Fibroblast of skin of right biceps (primary cell): ENCODE measurements around the gene OXA1L.
"Not testable (repeated sequence)": the region's sequence is repeated elsewhere in the genome, so short reads cannot be mapped to it uniquely, and the experiment has no call there.

Experiments used
- DNase-seq: peaks from one replicate; pipeline ENCODE4 v3.0.0-alpha.2; 2013

The OXA1L gene

GRCh38 chr14:22769369-22769768 lies 2.9 kb downstream of the OXA1L start:
- DNase-seq, result no peak

- no peak for DNase-seq
These were observed 4.1 kb downstream of the OXA1L start for GRCh38 chr14:22770481-22771187.

DNA sequence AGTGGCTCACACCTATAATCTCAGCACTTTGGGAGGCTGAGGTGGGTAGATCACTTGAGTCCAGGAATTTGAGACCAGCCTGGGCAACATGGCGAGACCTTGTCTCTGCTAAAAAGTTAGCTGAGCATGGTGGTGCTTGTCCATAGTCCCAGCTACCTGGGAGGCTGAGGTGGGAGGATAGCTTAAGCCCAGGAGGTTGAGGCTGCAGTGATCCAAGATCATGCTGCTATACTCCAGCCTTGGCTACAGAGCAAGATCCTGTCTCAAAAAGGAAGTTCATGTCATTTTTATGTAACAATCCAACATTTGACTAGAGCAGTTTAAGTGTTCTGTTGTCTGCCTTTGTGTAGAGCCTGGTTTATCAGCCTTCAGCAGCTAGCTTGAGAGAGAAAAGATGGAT lies 6.2 kb downstream of the OXA1L start:
- DNase-seq, result no peak

GRCh38 chr14:22773162-22774010 lies 6.9 kb downstream of the OXA1L start:
- DNase-seq, result no peak

DNA sequence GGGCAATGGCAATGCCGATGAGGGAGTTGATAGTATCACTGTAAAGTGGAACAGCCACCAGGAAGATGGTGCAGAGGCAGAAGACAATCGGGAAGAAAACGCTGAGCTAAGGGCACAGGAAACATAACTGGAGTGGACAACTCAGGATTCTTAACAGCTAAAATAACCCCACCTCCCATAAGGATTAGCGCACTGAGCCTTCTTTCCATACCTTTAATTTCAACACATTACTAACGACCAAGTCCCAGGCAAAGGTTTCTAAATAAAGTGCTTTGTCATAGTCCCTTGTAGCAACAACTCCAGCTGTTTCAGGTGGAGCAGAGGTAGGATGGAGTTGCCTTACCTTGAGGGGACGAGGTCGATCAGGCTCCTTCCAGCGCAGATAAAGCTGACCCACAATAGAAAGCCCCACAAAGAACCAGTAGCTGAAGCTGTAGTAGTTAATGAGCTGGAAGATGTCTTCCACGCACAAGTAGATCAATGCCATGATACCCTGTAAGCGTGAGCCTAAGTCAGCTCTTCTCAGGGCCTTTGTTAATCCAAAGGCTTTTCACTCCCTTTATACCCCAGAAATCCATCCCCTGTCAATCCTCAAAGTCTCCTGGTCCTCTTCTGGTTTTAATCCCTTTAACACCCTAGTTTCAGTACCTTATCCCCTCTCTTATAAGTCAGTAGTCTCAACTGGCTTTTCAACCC lies 7.7 kb downstream of the OXA1L start:
- DNase-seq, result no peak

DNA sequence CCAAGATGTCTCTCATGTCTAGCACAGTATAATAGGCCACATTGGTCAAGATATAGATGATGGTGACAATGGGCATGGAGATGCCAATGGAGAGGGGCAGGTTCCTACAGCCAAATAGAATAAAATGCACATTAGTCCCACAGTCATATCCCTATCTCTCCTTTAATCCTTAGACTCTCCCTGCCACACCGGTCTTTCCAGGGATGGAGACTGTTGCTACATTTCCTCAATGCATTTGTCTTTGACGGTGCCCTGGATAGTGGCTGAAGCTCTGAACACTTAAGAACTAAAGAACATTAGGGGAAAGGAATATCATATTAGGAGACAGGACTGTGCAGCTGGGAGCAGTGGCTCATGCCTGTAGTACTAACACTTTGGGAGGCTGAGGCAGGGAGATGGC lies 9.7 kb downstream of the OXA1L start:
- no peak for DNase-seq

- not testable (repeated sequence) for DNase-seq
These were observed 10.4 kb downstream of the OXA1L start for GRCh38 chr14:22776849-22777248.

GRCh38 chr14:22778084-22778483 lies 11.6 kb downstream of the OXA1L start:
- DNase-seq, result no peak

GRCh38 chr14:22780105-22780679 lies 13.7 kb downstream of the OXA1L start:
- DNase-seq, result no peak

- DNase-seq, result no peak
These were observed 14.4 kb downstream of the OXA1L start for GRCh38 chr14:22780941-22781300.

DNA sequence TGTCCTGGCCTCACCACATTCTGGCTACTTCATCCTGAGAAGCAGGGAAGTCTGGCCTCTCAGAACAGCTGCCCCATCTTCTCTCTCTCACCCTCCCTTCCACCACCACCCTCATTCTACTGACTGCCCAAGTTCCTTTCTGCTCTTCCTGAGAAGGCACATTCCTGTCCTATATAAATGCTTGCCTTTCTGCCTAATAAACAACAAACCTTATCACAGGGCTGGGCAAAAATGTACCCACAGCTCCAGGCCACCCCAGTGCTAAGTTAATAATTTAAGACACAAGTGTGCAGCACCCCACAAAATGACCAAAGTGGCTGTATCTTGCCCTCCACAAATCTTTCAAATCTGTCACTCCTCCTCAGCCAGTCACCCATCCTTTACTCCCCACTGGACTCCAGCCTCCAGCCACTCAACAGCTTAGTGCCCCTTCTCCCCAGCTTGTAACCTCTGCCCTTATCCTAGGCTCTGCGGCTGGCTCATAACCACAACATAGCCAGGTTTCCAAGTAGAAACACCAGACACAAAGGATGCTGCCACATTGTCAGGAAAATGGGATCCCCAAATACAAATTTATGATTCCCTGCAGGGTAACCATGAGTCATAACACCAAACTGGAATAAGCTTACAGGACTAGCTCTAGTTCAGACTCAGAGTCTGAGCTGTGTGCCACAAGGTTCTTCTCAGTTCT lies 15.0 kb downstream of the OXA1L start:
- peak; percentile 8 for DNase-seq

- DNase-seq, result no peak
These were observed 20.2 kb downstream of the OXA1L start for GRCh38 chr14:22786685-22787084.

DNA sequence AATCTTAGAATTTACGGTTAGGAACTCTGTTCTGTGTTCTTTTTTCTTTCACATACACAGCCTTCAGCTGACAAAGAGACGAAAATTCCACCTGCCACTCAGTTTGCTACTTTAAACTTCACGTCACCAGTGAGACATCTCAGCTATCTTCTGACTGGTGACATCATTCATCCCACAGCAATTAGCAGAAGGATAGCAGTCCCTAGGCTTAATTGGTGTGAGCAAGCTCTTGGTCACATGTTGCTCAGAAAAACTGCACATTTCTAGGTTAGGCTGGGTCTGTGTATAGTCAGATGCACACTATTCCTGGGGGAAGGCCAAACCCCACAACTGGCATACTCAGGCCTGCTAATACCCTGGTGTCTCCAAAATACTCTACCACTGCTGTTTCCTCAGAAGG lies 24.8 kb downstream of the OXA1L start:
- DNase-seq, result peak; percentile 68

DNA sequence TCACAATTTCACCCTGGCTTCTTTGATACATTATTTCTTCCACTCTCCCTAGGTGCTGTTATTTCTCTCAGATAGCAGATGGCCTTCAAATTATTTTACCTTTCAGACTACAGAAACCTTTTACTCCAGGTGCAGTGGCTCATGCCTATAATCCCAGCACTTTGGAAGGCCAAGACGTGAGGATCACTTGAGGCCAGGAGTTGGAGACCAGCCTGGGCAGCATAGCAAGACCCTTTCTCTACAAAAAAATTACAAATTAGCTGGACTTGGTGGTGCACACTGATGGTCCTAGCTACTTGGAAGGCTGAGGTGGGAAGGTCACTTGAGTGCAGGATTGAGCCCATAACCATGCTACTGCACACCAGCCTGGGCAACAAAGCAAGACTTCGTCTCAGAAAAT lies 25.7 kb downstream of the OXA1L start:
- no peak for DNase-seq

DNA sequence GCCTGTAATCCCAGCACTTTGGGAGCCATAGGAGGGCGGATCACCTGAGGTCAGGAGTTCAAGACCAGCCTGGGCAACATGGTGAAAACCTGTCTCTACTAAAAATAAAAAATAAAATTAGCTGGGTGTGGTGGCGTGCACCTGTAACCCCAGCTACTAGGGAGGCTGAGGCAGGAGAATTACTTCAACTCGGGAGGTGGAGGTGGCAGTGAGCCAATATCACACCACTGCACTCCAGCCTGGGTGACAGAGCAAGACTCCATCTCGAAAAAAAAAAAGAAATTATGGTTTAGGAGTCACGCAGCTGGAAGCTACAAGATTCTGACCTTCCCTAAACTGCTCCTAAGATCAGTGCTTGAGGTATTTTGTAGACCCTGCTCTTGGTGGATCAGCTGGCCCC lies 27.1 kb downstream of the OXA1L start:
- not testable (repeated sequence) for DNase-seq

- DNase-seq, result no peak
These were observed 27.5 kb downstream of the OXA1L start for GRCh38 chr14:22793976-22794375.

- DNase-seq, result no peak
These were observed 28.1 kb downstream of the OXA1L start for GRCh38 chr14:22794551-22794951.

DNA sequence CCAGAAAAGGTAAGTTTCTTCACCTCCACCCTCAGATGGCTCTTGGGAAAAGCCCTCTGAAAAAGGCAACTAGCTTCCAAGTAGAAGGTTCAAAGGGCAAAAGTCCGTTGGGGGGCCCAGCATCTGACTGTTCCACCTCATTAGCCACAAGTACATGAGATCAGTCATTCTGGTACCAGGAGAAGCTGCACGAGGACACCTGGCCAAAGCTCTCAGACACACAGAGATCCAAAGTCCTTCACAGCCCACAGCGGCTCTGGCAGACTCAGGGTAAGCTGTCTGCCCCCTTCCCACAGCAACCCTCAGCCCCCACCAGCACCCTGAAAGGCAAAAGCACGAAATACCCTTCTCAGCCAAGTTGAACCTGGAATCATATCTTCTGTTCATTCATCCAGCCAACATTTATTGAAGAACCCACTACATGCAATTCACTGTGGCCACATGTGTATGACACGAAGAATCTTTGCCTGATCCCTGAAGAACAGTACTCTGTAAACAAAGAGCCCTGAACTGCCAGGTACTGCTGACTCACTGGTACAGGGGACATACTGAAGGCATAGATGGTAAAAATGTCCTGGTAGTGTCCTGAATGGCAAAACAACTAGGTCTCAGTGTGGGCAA lies 29.7 kb downstream of the OXA1L start:
- no peak for DNase-seq

- no peak for DNase-seq
These were observed 30.8 kb downstream of the OXA1L start for GRCh38 chr14:22797017-22797917.

- DNase-seq, result no peak
These were observed 32.0 kb downstream of the OXA1L start for GRCh38 chr14:22798528-22798927.

GRCh38 chr14:22800346-22800745 lies 33.9 kb downstream of the OXA1L start:
- no peak for DNase-seq
